Measurements from ENCODE around the gene C16orf54. TPM values are rescaled to one million over a fixed set of nuclear protein-coding genes. Genes with fewer than 3 reads are reported as not detected.
"Not testable (repeated sequence)": the region's sequence is repeated elsewhere in the genome, so short reads cannot be mapped to it uniquely, and the experiment has no call there.

C16orf54 gene
- total RNA-seq, 4 donors from 2014 or later, result 0.22 to 0.83 (median 0.37) TPM

GRCh38 chr16:29743475-29743826 lies 2.3 kb downstream of the C16orf54 start:
- H3K27me3 ChIP-seq, result no peaks in the 10 kb centered on the region
- WGBS, 2 donors, result 98 to 100% methylated on average over 5 of the region's 5 CpGs
- TF ChIP-seq POLR2A (IDR thresholded peaks at IDR 0.05), result no peak
- TF ChIP-seq, protein P1, sequence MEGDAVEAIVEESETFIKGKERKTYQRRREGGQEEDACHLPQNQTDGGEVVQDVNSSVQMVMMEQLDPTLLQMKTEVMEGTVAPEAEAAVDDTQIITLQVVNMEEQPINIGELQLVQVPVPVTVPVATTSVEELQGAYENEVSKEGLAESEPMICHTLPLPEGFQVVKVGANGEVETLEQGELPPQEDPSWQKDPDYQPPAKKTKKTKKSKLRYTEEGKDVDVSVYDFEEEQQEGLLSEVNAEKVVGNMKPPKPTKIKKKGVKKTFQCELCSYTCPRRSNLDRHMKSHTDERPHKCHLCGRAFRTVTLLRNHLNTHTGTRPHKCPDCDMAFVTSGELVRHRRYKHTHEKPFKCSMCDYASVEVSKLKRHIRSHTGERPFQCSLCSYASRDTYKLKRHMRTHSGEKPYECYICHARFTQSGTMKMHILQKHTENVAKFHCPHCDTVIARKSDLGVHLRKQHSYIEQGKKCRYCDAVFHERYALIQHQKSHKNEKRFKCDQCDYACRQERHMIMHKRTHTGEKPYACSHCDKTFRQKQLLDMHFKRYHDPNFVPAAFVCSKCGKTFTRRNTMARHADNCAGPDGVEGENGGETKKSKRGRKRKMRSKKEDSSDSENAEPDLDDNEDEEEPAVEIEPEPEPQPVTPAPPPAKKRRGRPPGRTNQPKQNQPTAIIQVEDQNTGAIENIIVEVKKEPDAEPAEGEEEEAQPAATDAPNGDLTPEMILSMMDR (IDR thresholded peaks at IDR 0.05), result no peak
- no peak overlapping the region for H3K27ac ChIP-seq
- intact Hi-C loops (cut with DNase I), result no loop called here
- H3K9me3 ChIP-seq, result no peaks in the 10 kb centered on the region
- no peaks in the 10 kb centered on the region for H3K4me1 ChIP-seq
- no peaks in the 10 kb centered on the region for H3K36me3 ChIP-seq
- no peak for DNase-seq
- H3K4me3 ChIP-seq (replicated peaks in 1 of 3), result no peak overlapping the region

- no peaks in the 10 kb centered on the region for H3K36me3 ChIP-seq
- intact Hi-C loops (cut with DNase I), result no loop called here
- no peaks in the 10 kb centered on the region for H3K4me1 ChIP-seq
- H3K4me3 ChIP-seq (replicated peaks in 1 of 3), result no peak overlapping the region
- H3K27ac ChIP-seq, result no peak overlapping the region
- H3K9me3 ChIP-seq, result no peaks in the 10 kb centered on the region
- H3K27me3 ChIP-seq, result no peaks in the 10 kb centered on the region
- DNase-seq, result peak; percentile 78 to 79
- 64% methylated on average over 7 of the region's 7 CpGs for WGBS, 2 donors
- TF ChIP-seq POLR2A (IDR thresholded peaks at IDR 0.05), result no peak
Observed at GRCh38 chr16:29742683-29743275, 3.0 kb downstream of the C16orf54 start.

DNA sequence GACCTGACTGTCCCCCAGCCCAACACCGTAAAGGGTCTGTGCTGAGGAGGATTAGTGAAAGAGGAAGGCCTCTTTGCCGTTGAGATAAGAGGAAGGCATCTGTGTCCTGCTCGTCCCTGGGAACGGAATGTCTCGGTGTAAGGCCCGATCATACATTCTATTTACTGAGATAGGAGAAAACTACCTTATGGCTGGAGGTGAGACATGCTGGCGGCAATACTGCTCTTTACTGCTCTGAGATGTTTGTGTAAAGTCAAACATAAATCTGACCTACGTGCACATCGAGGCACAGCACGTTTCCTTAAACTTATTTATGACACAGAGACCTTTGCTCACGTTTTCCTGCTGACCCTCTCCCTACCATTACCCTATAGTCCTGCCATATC lies 5.2 kb downstream of the C16orf54 start:
- H3K27ac ChIP-seq; DNase-seq; H3K9me3 ChIP-seq; intact Hi-C loops (cut with DNase I); H3K27me3 ChIP-seq; H3K4me1 ChIP-seq; H3K4me3 ChIP-seq (replicated peaks in 1 of 3); H3K36me3 ChIP-seq: not testable (repeated sequence)
- 81 to 82% methylated on average over 11 of the region's 11 CpGs for WGBS, 2 donors

- intact Hi-C loops (cut with DNase I); H3K27ac ChIP-seq; H3K27me3 ChIP-seq; H3K4me1 ChIP-seq; DNase-seq; H3K36me3 ChIP-seq; H3K9me3 ChIP-seq; H3K4me3 ChIP-seq (replicated peaks in 1 of 3): not testable (repeated sequence)
- WGBS, 2 donors, result 90 to 92% methylated on average over 6 of the region's 6 CpGs
Observed at GRCh38 chr16:29739927-29740629, 5.7 kb downstream of the C16orf54 start.

GRCh38 chr16:29738514-29738913 lies 7.3 kb downstream of the C16orf54 start:
- no peaks in the 10 kb centered on the region for H3K9me3 ChIP-seq
- TF ChIP-seq POLR2A (IDR thresholded peaks at IDR 0.05), result no peak
- TF ChIP-seq, protein P1 (IDR thresholded peaks at IDR 0.05), result no peak
- no peaks in the 10 kb centered on the region for H3K36me3 ChIP-seq
- H3K27ac ChIP-seq, result no peak overlapping the region
- intact Hi-C loops (cut with DNase I), result no loop called here
- DNase-seq, result no peak
- no peak overlapping the region for H3K4me3 ChIP-seq (replicated peaks in 1 of 3)
- 72 to 78% methylated on average over 2 of the region's 2 CpGs for WGBS, 2 donors
- H3K4me1 ChIP-seq, result no peaks in the 10 kb centered on the region
- H3K27me3 ChIP-seq, result no peaks in the 10 kb centered on the region

- Histone ChIP-seq H3K36me3 (no peaks in the 10 kb centered on the region), H3K27me3 (no peaks in the 10 kb centered on the region), H3K4me3 (replicated peaks in 1 of 3) (no peak overlapping the region), H3K27ac (no peak overlapping the region), H3K4me1 (no peaks in the 10 kb centered on the region), H3K9me3 (no peaks in the 10 kb centered on the region)
- intact Hi-C loops (cut with DNase I), result no loop called here
- DNase-seq, result no peak
- 68 to 86% methylated on average over 5 of the region's 5 CpGs for WGBS, 2 donors
- TF ChIP-seq POLR2A (IDR thresholded peaks at IDR 0.05), result no peak
- TF ChIP-seq, protein P1 (IDR thresholded peaks at IDR 0.05), result no peak
Observed at GRCh38 chr16:29737713-29738112, 8.1 kb downstream of the C16orf54 start.
